IMR-90 (cell line): ENCODE results near the gene DND1. TPM values are rescaled to one million over a fixed set of nuclear protein-coding genes. Genes with fewer than 3 reads are reported as not detected.

ENCODE experiments used
- ATAC-seq: fragments of 200-7000 bp; cut with Tn5 transposase; 2 replicates; pipeline ENCODE4 v1.9.1; 2020; ENCODE audit warnings: low read depth, mild to moderate bottlenecking, moderate library complexity
- BruUV-seq: library from RNA; stranded (reverse); fragments of 400-500 nt; replicated peaks from 2 replicates; lab custom pipeline; 2021; lab: Mats Ljungman, UMichigan
- CTCF ChIA-PET: fragments of 300-600 bp; formaldehyde crosslinking; extraction: SDS; loops from one replicate; lab custom pipeline; 2021; ENCODE audit warnings: antibody characterized with exemption; lab: Yijun Ruan, JAX
- POLR2A ChIA-PET: fragments of 300-600 bp; sonication (Branson Sonifier 250); formaldehyde crosslinking; loops from one replicate; lab custom pipeline; 2022; ENCODE audit warnings: antibody characterized with exemption; ENCODE audit not compliant: unreplicated experiment; lab: Charles Lee
- DNase-seq: peaks from one replicate; pipeline ENCODE4 v3.0.0; 2013
- H2AFZ ChIP-seq: replicated peaks from 2 replicates; pipeline ENCODE3; 2013; ENCODE audit warnings: low read length, mild to moderate bottlenecking; ENCODE audit not compliant: poor library complexity
- H2AK5ac ChIP-seq: 2 replicates; pipeline ENCODE4 v1.6.1; 2013; ENCODE audit warnings: low read depth, low read length, inconsistent platforms
- H2AK9ac ChIP-seq: replicated peaks from 2 replicates; pipeline ENCODE3; 2013; ENCODE audit warnings: mild to moderate bottlenecking, low read depth, low read length, moderate library complexity; ENCODE audit not compliant: poor library complexity
- H2BK120ac ChIP-seq: 2 replicates; pipeline ENCODE4 v1.6.1; 2013; ENCODE audit warnings: low read depth, low read length, inconsistent platforms
- H2BK15ac ChIP-seq: 3 replicates; pipeline ENCODE4 v1.6.1; 2013; ENCODE audit warnings: low read depth, low read length, inconsistent platforms
- H2BK20ac ChIP-seq: 2 replicates; pipeline ENCODE4 v1.6.1; 2013; ENCODE audit warnings: low read depth, mild to moderate bottlenecking, inconsistent platforms, low read length, moderate library complexity
- H2BK5ac ChIP-seq: 2 replicates; pipeline ENCODE4 v1.6.1; 2013; ENCODE audit warnings: mild to moderate bottlenecking, low read depth, low read length, inconsistent platforms; ENCODE audit not compliant: poor library complexity, severe bottlenecking
- H3K14ac ChIP-seq: replicated peaks from 2 replicates; pipeline ENCODE4 v1.6.1; 2013; ENCODE audit warnings: low read depth, low read length, inconsistent platforms
- H3K18ac ChIP-seq: 2 replicates; pipeline ENCODE4 v1.6.1; 2013; ENCODE audit warnings: low read depth, low read length, control low read depth
- H3K23ac ChIP-seq: 2 replicates; pipeline ENCODE4 v1.6.1; 2013; ENCODE audit warnings: low read depth, low read length, inconsistent platforms
- H3K27ac ChIP-seq: 2 replicates; pipeline ENCODE4 v1.5.1; 2013; ENCODE audit warnings: mild to moderate bottlenecking, control low read depth, low read length; ENCODE audit not compliant: insufficient read depth
- H3K27me3 ChIP-seq: 2 replicates; pipeline ENCODE4 v1.6.1; 2013; ENCODE audit warnings: low read length; ENCODE audit not compliant: control insufficient read depth, insufficient read depth
- H3K36me3 ChIP-seq: 2 replicates; pipeline ENCODE4 v1.6.1; 2013; ENCODE audit warnings: low read length, mixed read lengths; ENCODE audit not compliant: control insufficient read depth, insufficient read depth
- H3K4ac ChIP-seq: 2 replicates; pipeline ENCODE4 v1.6.1; 2013; ENCODE audit warnings: low read depth, low read length, inconsistent platforms
- H3K4me1 ChIP-seq: 2 replicates; pipeline ENCODE4 v1.6.1; 2013; ENCODE audit warnings: low read length, mixed read lengths; ENCODE audit not compliant: control insufficient read depth, insufficient read depth
- H3K4me2 ChIP-seq: 2 replicates; pipeline ENCODE4 v1.6.1; 2013; ENCODE audit warnings: low read depth, mild to moderate bottlenecking, control low read depth, low read length, moderate library complexity
- H3K4me3 ChIP-seq: 2 replicates; pipeline ENCODE4 v1.5.1; 2013; ENCODE audit warnings: low read depth, mild to moderate bottlenecking, control low read depth, low read length, moderate library complexity; ENCODE audit not compliant: insufficient read depth
- H3K56ac ChIP-seq: 2 replicates; pipeline ENCODE4 v1.6.1; 2013; ENCODE audit warnings: low read length, inconsistent platforms; ENCODE audit not compliant: insufficient read depth; ENCODE audit errors: extremely low read depth
- H3K79me1 ChIP-seq, 2 experiments: 2 replicates each; pipeline ENCODE4 v1.6.1; 2013; ENCODE audit warnings: low read length in 2 of 2, inconsistent platforms in 1 of 2, low read depth in 1 of 2
- H3K9ac ChIP-seq: 2 replicates; pipeline ENCODE4 v1.6.1; 2013; ENCODE audit warnings: low read depth, low read length, control low read depth
- H3K9me1 ChIP-seq: 2 replicates; pipeline ENCODE4 v1.6.1; 2013; ENCODE audit warnings: low read length, inconsistent platforms; ENCODE audit not compliant: insufficient read depth
- H3K9me3 ChIP-seq: 2 replicates; pipeline ENCODE4 v1.6.1; 2013; ENCODE audit warnings: low read length; ENCODE audit not compliant: control insufficient read depth, insufficient read depth
- H4K20me1 ChIP-seq: 2 replicates; pipeline ENCODE4 v1.6.1; 2013; ENCODE audit warnings: low read length, inconsistent platforms; ENCODE audit not compliant: insufficient read depth
- H4K5ac ChIP-seq: 2 replicates; pipeline ENCODE4 v1.6.1; 2013; ENCODE audit warnings: mild to moderate bottlenecking, low read depth, low read length, control low read depth
- H4K8ac ChIP-seq, 2 experiments: 2 replicates each; pipeline ENCODE4 v1.6.1; 2013; ENCODE audit warnings: low read depth in 2 of 2, low read length in 2 of 2, control low read depth in 1 of 2, inconsistent platforms in 1 of 2
- H4K91ac ChIP-seq: 2 replicates; pipeline ENCODE4 v1.6.1; 2013; ENCODE audit warnings: low read depth, low read length, inconsistent platforms; ENCODE audit not compliant: insufficient read depth
- BHLHE40 ChIP-seq: fragments of 150-350 bp; IDR thresholded peaks from 2 replicates; pipeline ENCODE4 v1.6.1; 2016; ENCODE audit warnings: mild to moderate bottlenecking, low read depth, low read length
- CEBPB ChIP-seq: IDR thresholded peaks from 2 replicates; pipeline ENCODE4 v1.6.1; 2012; ENCODE audit warnings: low read depth, low read length, improper control_type of control experiment
- CHD1 ChIP-seq: IDR thresholded peaks from 2 replicates; pipeline ENCODE4 v1.6.1; 2012; ENCODE audit warnings: low read depth, low read length, improper control_type of control experiment
- ELK1 ChIP-seq: fragments of 150-350 bp; IDR thresholded peaks from 2 replicates; pipeline ENCODE4 v1.6.1; 2016; ENCODE audit warnings: low read depth, mild to moderate bottlenecking, low read length, moderate library complexity, borderline replicate concordance
- FOS ChIP-seq: fragments of 150-350 bp; IDR thresholded peaks from 2 replicates; pipeline ENCODE4 v1.6.1; 2016; ENCODE audit warnings: low read depth, low read length
- MAFK ChIP-seq: IDR thresholded peaks from 2 replicates; pipeline ENCODE4 v1.6.1; 2012; ENCODE audit warnings: low read depth, low read length, improper control_type of control experiment
- MXI1 ChIP-seq: IDR thresholded peaks from 2 replicates; pipeline ENCODE4 v1.6.1; 2012; ENCODE audit warnings: low read depth, mild to moderate bottlenecking, low read length, moderate library complexity, borderline replicate concordance
- NFE2L2 ChIP-seq: fragments of 150-350 bp; IDR thresholded peaks from 2 replicates; pipeline ENCODE4 v1.6.1; 2016; ENCODE audit warnings: low read depth, mild to moderate bottlenecking, low read length
- POLR2A ChIP-seq: IDR thresholded peaks from 2 replicates; pipeline ENCODE4 v1.6.1; 2012; ENCODE audit warnings: mild to moderate bottlenecking, low read depth, low read length
- RFX5 ChIP-seq: IDR thresholded peaks from 2 replicates; pipeline ENCODE4 v1.8.0; 2012; ENCODE audit warnings: low read depth, mild to moderate bottlenecking, low read length, moderate library complexity
- SMC3 ChIP-seq: fragments of 150-350 bp; IDR thresholded peaks from 2 replicates; pipeline ENCODE4 v1.6.1; 2016; ENCODE audit warnings: low read depth, mild to moderate bottlenecking, antibody characterized with exemption, low read length, moderate library complexity
- WGBS, 2 experiments: methylation state at CpG; one replicate each; pipeline versions ENCODE4 v1.1.5 to v1.1.7; 2013; ENCODE audit warnings: missing lambda C conversion rate in 2 of 2; ENCODE audit not compliant: insufficient read length in 1 of 2; ENCODE audit errors: extremely low coverage in 2 of 2; 5-methylcytosine and 5-hydroxymethylcytosine counted together
- dilution Hi-C: fragments of 300-500 bp; cut with HindIII; formaldehyde crosslinking; loops from one replicate; pipeline ENCODE4 v1.14.3; 2018; ENCODE audit warnings: low sequenced_read_pairs; ENCODE audit not compliant: unreplicated experiment
- in situ Hi-C: fragments of 300-500 bp; cut with MboI; formaldehyde crosslinking; loops from 3 replicates; pipeline ENCODE4 v1.14.3; 2019; ENCODE audit warnings: low sequenced_read_pairs, inconsistent platforms, mixed read lengths
- intact Hi-C: fragments of 100-400 bp; cut with micrococcal nuclease; formaldehyde crosslinking; loops from 2 replicates; pipeline ENCODE4 v1.10.0; 2022
- polyA plus RNA-seq, 3 experiments: library from polyadenylated mRNA; depleted of rRNA; stranded (reverse); fragments of >200 nt; gene quantifications; 2 replicates each; pipeline ENCODE4 v1.2.3, GENCODE V29; 2012; ENCODE audit warnings: low replicate concordance in 1 of 3
- total RNA-seq: library from RNA; depleted of rRNA; stranded (reverse); fragments of >200 nt; gene quantifications from 2 replicates; pipeline ENCODE4 v1.2.3, GENCODE V29; 2012
- TF ChIP-seq, protein P1 (sequence below): conservative IDR thresholded peaks from 2 replicates; pipeline ENCODE4 v1.5.1; 2012; ENCODE audit warnings: mild to moderate bottlenecking, low read depth, low read length, improper control_type of control experiment

Gene DND1
- total and polyA plus RNA-seq, 2 of the 4 experiments (the other 2 are of a cell fraction): under 0.01 to 0.67 TPM

DNA sequence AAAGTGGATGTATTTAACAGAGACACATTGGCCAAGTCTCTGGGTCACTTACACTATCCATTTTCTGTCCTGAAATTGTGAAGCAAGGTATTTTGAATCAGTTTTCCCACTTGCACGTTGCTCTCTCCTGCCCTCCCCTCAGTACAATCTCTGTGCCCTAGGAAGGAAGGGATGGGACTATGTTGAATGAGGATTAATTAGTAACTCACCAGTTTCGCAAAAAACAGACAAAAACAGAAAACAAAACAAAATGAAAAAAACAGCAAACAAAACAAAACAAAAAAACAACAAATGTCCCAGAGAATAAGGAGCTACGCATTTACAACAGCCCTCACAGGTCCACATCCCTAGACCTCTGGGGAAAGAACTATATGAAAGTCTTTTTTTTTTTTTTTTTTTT lies 39.3 kb downstream of the DND1 start:
- POLR2A ChIA-PET: no interaction called here

More for the DNA sequence above, 39.3 kb downstream of the DND1 start:
- no peak overlapping the region for H4K91ac ChIP-seq
- no peaks in the 10 kb centered on the region for H4K20me1 ChIP-seq
- H3K23ac ChIP-seq: no peak overlapping the region
- H4K8ac ChIP-seq: no peak overlapping the region
- no peak overlapping the region for H3K14ac ChIP-seq
- H3K27ac ChIP-seq: no peak overlapping the region
- H3K56ac ChIP-seq: no peak overlapping the region
- in situ Hi-C loops: no loop called here
- no peak overlapping the region for H3K4ac ChIP-seq
- no peaks in the 10 kb centered on the region for H3K36me3 ChIP-seq
- intact Hi-C loops: loop anchor here (2.0 to 10.0 kb wide), 2 partner anchors 261 to 389 kb away; no protein-coding TSS in a partner anchor
- no peak overlapping the region for H3K4me3 ChIP-seq
- dilution Hi-C loops: no loop called here
- H2BK120ac ChIP-seq: no peak overlapping the region
- H3K79me1 ChIP-seq: no peaks in the 10 kb centered on the region
- no peaks in the 10 kb centered on the region for H3K9me1 ChIP-seq
- H3K9me3 ChIP-seq: no peaks in the 10 kb centered on the region
- no peak overlapping the region for H2BK5ac ChIP-seq
- no peak for TF ChIP-seq SMC3
- no peak for TF ChIP-seq POLR2A
- TF ChIP-seq RFX5: no peak
- no peak for TF ChIP-seq BHLHE40
- TF ChIP-seq NFE2L2: no peak
- no peak for TF ChIP-seq FOS
- TF ChIP-seq MAFK: no peak
- TF ChIP-seq ELK1: no peak
- TF ChIP-seq, protein P1, sequence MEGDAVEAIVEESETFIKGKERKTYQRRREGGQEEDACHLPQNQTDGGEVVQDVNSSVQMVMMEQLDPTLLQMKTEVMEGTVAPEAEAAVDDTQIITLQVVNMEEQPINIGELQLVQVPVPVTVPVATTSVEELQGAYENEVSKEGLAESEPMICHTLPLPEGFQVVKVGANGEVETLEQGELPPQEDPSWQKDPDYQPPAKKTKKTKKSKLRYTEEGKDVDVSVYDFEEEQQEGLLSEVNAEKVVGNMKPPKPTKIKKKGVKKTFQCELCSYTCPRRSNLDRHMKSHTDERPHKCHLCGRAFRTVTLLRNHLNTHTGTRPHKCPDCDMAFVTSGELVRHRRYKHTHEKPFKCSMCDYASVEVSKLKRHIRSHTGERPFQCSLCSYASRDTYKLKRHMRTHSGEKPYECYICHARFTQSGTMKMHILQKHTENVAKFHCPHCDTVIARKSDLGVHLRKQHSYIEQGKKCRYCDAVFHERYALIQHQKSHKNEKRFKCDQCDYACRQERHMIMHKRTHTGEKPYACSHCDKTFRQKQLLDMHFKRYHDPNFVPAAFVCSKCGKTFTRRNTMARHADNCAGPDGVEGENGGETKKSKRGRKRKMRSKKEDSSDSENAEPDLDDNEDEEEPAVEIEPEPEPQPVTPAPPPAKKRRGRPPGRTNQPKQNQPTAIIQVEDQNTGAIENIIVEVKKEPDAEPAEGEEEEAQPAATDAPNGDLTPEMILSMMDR: no peak
- TF ChIP-seq CHD1: no peak
- TF ChIP-seq CEBPB: no peak
- no peak for TF ChIP-seq MXI1
- H2AFZ ChIP-seq: no peak overlapping the region
- peaks cover 5% of the 10 kb centered on the region; the same call in 1 of the 2 replicates for H3K4me1 ChIP-seq
- WGBS, 2 experiments: no CpG with 5 or more reads among the region's 3 CpGs
- ATAC-seq (no peak), DNase-seq (no peak)
- H2BK20ac ChIP-seq: no peak overlapping the region
- CTCF ChIA-PET: interaction anchor here (0.8 to 1.0 kb wide), 2 partner anchors 64 to 77 kb away, joined by 3 read pairs; partner anchors contain the start of gene SRA1
- H2AK5ac ChIP-seq: no peak overlapping the region
- H3K18ac ChIP-seq: no peak overlapping the region
- no TSS peak for BruUV-seq
- no peak overlapping the region for H3K9ac ChIP-seq
- H3K27me3 ChIP-seq: peaks cover 16% of the 10 kb centered on the region
- no peak overlapping the region for H3K4me2 ChIP-seq
- no peak overlapping the region for H4K5ac ChIP-seq
- no peak overlapping the region for H2BK15ac ChIP-seq
- H2AK9ac ChIP-seq: no peak overlapping the region
